DMS53 treated with DMSO at 0.1 percent for 48 hours (cell line): ENCODE results near the gene RAB3GAP1.
"Not testable (repeated sequence)": the region's sequence is repeated elsewhere in the genome, so short reads cannot be mapped to it uniquely, and the experiment has no call there.

Experiments
- DNase-seq: peaks from one replicate; lab custom pipeline; 2025; ENCODE audit not compliant: unreplicated experiment; lab: John Stamatoyannopoulos, UW

Gene RAB3GAP1

DNA sequence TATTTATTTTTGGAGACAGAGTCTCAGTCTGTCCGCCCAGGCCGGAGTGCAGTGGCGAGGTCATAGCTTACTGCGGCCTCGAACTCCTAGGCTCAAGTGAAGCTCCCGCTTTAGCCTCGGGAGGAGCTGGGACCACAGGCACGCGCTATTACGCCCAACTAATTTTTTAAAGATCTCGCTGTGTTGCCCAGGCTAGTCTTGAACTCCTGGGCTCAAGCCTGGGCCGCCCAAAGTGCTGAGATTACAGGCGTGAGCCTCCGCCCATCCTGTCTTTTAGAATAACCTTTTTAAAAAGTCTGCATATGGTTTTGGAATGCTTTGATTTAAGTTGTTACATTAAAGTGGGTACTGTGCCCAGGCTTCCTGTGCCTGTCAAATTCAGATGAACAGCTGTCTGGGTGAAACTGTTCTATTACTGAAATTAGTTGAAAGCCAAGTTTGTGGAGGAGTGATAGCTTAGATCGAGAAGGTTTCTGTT is 944 bp downstream of the RAB3GAP1 start:
- no peak for DNase-seq

DNA sequence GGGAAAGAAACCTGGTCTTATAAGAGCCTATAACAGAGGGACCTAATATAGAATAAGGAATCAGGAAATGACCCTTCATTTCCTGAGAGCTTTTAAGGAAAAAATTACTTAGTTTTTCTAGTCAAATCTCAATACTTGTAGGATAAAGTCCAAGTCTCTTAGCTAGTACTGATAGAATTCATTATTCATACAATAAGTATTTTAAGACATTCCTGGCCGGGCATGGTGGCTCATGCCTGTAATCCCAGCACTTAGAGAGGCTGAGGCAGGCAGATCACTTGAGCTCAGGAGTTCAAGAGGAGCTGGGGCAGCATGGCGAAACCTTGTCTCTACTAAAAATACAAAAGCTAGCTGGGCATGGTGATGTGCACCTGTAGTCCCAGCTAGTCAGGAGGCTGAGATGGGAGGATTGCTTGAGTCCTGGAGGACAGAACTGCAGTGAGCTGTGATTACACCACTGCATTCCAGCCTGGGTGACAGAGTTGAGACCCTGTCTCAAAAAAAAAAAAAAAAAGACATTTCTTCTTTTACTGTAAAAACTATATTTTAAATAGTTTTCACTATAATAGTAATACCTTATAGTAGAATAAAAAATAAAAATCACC is 3.2 kb downstream of the RAB3GAP1 start:
- no peak for DNase-seq

DNA sequence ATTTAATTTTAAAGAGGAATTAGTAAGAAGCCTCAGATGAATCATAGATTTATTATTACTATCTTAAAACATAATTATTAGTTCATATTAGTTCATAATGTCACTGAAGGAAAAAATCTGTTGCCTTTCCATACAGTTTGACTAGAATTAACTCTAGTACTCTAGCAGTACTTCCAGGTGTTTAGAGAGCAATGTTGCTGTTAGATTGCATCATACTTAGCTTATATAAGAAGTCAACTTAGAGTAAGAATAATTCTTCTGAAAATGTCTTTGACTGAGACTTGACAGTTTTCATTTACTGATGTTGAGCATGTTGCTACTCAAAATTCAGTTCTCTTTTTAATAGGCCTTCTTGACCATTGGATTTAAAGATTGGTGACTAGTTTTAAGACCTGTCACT is 4.7 kb downstream of the RAB3GAP1 start:
- DNase-seq: no peak

DNA sequence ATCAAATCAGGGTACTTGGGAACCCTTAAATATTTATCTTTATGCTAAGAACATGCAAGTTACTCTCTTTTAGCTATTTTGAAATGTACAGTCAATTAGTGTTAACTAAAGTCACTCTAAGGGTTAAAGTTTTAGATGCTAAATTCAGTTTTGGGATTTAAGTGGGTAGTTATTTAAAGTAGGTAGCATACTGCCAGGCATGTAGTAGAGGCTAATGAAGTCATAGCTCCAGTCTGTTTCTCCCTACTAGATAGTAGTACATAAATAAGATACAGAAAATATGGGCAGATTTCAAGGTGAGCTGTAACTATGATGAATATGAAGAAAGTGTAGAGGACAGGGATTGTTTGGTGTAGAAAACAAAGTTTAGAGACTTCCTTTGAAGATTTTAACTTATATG is 7.5 kb downstream of the RAB3GAP1 start:
- no peak for DNase-seq

DNA sequence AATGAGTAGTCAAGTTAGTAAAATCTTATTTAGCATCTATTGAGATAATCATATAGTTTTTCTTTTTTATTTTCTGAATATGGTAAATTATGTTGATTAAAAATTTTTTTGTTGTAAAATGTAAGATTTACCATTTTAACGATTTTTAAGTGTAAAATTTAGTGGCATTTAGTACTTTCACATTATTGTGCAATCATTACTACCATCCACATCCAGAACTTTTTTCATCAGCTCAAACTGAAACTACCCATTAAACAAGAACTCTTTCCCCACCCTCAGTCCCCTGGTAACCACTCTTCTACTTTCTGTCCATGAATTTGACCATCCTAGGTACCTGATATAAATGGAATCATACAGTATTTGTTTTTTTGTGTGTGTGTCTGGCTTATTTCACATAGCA is 11.1 kb downstream of the RAB3GAP1 start:
- DNase-seq: no peak

DNA sequence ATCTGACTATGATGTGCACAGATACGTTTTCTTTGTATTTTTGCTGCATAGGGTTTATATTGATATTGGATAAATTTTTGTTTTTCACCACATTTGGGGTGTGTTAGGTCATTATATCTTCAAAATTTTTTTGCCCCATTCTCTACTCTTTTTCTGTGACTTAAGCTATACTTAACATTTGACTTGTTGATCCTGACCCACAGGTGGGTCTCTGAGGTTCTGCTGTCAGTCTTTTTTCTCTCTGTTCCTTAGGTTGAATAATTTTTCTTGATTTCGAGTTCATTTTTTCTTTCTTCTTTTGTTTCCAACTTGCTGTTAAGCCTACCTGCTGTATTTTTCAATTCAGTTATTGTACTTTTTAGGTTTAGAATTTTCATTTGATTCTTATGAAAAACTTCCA is 12.1 kb downstream of the RAB3GAP1 start:
- no peak for DNase-seq

DNA sequence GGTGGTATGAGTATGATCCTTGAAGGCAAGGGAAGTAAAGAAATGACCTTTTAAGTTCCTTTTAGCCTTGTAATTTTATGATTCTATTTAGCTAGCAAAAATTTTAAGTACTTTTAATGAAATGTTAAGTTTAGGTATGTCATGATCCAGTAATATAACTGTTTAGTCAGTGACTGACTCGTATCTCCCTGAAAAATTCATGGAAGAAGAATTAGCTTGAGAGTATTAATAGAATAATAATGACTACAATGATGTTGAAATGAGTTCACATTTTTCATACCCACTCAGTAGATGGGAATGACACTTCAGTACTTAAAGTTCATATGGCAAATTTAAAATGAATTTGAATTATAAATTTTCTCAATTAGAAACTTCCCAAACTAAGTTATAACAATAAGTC is 14.6 kb downstream of the RAB3GAP1 start:
- DNase-seq: no peak

DNA sequence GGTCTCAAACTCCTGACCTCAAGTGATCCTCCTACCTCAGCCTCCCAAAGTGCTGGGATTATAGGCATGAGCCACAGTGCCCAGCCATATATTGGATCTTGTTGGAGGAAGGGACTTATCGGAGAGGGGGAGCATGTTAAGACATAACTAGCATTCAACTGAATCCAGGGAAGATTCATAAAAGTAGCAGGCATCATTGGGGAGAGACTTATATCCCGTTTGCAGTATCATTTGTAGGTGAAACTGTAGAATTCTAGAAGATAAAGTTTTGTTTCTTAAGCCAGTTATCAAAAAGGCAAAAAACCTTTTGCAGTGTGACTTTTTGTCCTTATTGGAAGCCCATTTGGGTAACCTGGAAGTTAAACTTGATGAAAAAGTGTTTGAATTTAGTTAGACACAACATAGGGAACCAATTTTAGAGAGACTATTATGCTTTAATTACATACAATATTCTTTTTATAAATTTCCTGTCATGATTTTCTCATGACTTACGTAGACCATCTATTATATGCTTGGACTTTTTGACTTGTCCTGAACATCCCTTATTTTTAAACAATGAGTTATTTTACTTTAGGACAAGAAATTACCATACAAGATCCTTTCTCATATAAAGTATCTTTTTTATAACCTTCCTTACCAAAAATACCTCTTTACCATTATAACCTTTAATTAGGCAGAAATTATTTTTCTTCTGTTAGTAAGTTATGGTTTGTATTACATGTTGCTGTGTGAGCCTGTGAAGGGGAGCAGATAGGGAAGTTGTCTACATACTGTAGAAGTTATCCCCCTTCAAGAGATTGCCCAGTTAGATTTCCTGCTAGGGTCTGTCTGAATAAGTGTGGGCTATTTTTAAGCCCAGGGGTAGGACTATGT is 20.3 kb downstream of the RAB3GAP1 start:
- no peak for DNase-seq

DNA sequence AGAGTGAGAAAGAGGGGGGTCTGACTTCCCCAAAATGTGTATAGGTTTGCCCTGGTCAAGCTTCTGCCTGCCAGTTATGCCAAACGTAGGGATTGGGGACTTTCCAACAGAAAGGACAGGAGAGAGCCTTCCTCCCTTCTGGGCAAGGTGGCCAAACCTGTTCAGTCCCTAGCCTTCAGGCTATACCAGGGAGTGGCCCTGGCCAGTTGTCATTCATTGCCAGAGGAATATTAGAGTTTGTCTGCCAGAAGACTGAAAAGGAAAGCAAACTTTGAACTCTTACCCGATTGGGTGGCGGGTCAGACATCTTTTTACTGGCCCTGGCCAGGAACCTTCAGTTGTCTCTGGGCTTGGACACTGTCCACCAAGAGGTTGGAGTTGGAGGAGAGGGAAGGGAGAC is 22.1 kb downstream of the RAB3GAP1 start:
- DNase-seq: no peak

DNA sequence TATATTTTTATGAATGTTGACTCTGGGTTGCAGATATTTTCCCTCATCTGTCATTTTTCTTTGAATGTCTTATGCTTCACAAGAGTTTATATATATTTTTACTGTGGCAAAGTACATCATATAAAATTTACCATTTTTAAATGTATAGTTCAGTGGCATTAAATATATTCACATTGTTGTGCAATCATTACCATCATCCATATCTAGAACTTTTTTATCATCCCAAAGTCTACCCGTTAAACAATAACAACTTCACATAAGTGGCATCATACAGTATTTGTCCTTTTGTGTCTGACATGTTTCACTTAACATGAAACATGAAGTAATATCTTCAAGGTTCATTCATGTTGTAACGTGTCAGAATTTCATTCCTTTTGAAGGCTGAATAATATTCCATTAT is 24.5 kb downstream of the RAB3GAP1 start:
- no peak for DNase-seq

DNA sequence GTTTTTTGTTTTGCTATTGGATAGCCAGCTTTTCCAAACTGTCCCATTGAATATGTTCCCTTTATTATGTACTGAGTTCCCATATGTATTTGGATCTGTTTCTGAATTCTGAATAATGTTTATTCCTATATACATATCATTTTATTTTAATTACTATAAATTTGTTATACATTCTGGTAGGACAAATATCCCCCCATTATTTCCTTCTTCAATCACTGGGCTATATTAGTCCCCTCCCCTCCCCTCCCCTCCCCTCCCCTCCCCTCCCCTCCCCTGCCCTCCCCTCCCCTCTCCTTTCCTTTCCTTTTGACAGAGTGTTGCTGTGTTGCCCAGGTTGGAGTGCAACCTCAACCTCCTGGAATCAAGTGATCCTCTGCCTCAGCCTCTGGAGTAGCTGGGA is 26.3 kb downstream of the RAB3GAP1 start:
- DNase-seq: no peak

DNA sequence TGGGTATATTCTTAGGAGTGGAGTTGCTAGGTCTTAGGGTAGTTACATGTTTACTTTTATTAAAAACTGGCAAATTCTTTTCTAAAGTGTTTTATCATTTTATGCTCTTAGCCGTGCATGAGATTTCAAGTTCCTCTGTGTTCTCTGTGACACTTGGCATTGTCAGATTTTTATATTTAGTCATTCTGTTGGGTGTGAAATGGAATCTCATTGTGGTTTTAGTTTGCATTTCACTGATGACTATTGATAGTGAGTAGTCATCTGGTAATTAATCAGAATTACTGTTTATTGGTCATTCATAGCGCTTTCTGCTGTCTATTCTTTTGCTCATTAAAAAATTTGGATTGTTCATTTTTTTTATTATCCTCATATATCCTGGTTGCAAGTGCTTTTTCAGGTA is 34.1 kb downstream of the RAB3GAP1 start:
- DNase-seq: no peak

DNA sequence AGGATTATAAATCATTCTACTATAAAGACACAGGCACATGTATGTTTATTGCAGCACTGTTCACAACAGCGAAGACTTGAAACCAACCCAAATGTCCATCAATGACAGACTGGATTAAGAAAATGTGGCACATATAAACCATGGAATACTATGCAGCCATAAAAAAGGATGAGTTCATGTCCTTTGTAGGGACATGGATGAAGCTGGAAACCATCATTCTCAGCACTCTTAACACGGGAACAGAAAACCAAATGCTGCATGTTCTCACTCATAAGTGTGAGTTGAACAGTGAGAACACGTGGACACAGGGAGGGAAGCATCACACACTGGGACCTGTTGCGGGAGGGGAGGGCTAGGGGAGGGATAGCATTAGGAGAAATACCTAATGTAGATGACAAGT is 37.5 kb downstream of the RAB3GAP1 start:
- not testable (repeated sequence) for DNase-seq

DNA sequence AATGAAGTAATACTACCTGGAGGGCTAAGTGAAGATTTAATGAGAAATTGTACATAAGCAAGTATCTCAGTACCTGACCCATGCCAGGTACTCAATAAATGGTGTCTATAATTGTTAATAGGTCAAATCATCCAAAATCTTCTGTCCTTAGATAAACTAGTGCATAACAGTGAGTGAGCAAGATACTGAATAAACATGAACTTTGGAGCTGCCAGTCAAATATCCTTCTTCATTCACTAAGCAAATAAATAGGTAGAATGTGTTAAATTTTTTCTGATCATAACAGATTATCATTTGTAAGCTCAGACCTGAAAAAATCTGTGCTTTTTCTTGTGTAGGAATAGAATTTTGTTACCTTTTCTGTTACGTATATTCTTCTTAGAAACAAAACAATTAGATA is 39.6 kb downstream of the RAB3GAP1 start:
- DNase-seq: no peak

DNA sequence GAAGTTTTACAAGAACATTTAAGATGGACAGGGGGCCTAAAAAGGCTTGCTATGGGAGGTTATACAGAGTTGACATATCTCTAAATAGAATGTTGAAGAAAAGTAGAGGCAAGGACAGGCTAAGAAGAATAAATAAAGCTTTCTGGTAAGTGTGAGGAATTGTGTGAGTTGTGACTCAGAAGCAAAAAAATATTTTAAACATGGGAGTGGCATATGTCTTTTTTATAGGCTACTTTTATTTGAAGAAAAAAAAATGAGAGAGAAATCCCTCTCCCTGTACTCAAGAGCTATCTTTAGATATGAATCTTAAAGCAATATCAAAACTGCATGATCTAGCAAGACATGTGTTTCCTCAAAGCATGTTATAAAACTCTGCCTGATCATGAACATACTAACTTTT is 41.1 kb downstream of the RAB3GAP1 start:
- DNase-seq: no peak

DNA sequence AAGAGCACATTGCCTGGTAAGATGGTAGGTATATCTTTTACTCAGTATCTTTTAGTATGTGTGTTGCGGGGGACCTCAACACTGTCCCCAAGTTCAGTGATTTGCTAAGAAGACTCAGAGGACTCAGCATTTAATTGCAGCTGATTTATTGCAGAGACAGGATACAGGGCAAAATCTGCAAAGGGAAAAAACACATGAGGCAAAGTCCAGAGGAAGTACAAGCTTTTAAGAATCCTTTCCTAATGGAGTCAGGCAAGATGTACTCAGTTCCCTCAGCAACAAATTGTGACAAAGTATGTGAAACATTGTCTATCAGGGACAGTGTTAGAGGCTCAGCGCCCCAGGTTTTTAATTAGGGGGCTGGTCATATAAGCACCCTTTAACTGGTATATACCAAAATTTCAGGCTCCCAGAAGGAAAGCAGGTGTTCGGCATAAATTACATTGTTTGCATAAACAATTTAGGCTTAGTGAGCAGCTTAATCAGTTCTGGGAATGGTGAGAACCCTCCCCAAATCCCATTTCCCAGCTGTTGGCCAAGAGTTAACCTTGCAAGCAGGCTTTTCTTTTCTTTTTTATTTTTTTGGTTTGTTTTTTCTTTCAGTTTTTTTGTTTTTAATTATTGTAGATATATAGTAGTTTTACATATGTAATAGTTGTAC is 41.7 kb downstream of the RAB3GAP1 start:
- no peak for DNase-seq

DNA sequence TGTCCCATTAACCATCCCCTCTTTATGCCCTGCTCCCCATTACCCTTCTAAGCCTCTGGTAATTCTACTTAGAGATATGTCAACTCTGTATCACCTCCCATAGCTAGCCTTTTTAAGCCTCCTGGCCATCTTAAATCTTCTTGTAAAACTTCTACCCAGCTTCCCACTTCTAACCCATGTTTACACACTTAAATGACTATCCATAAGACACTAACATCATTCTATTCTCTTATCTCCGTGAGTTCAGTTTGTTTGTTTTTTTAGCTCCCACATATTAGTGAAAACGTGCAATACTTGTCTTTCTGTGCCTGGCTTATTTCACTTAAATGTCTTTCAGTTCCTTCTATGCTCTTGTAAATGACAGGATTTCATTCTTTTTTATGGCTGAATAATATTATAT is 42.4 kb downstream of the RAB3GAP1 start:
- DNase-seq: no peak

DNA sequence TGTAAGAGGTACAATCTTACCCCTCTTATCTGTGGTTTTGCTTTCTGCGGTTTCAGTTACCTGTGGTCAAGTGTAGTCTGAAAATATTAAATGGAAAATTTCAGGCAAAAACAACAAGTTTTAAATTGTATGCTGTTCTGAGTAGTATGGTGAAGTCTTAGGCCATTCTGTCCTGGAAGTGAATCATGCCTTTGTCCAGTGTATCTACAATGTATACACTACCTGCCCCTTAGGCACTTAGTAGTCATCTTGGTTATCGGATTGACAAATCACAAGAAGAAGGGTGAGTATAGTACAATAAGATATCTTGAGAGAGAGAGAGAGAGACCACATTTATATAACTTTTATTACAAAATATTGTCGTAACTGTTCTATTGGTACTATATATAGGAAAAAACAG is 43.5 kb downstream of the RAB3GAP1 start:
- DNase-seq: no peak

DNA sequence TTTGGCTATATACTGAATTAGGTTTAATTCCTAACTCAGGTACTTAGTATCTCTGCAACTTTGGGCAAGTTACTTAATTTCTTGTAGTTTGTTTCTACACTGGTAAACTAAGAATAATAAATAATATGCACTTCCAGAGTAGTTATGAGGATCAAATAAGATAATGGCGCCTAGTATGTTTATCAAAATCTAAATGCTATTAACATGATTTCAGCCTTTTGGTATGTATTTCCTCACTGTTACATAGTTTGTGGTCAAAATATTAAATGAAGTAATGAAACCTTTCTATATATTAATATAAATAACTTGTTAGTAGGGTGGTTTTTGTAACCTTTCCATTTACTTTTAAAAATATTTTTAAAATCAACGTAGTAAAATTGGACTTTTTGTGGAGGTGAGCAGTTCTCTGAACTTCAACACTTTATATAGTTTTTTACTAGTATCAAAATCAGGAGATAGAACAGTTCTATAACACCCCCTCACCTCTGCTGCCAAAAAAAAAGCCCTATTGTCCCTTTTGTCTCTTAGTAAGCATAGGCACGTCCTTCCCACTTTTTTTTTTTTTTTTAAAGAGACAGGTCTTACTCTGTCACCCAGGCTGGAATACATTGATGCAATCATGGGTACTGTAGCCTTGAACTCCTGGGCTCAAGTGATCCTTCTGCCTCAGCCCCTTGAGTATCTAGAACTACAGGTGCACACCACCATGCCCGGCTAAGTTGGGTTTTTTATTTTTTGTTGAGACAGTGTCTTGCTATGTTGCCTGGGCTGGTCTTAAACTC is 44.8 kb downstream of the RAB3GAP1 start:
- no peak for DNase-seq

DNA sequence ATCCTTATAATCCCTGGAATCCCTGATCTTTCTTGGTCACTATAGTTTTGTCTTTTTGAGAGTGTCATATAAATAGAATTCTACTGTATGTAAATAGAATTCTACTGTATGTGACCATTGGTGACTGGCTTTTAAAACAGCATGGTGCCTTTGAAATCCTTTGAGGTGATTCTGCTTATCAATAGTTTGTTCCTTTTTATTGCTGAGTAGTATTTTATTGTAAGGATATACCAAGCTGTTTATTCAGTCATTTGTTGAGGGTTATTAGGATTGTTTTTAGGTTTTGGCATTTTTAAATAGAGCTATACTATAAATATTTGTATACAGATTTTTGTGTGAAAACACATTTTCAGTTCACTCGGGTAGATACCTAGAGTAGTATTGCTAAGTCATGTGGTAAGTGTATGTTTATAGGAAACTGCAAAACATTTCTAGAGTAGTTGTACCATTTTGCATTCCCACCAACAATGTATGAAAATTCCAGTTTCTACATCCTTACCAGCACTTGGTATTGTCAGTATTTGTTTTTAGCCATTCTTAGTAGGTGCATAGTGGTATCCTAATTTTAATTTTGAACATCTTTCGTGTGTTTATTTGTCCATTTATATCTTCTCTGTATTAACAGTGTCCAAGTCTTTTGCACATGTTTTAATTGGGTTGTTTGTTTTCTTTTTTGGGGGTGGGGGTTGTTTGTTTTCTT is 45.6 kb downstream of the RAB3GAP1 start:
- no peak for DNase-seq
